Stimulated activated CD8-positive, alpha-beta memory T cell treated with anti-CD3 and anti-CD28 coated beads, Interleukin-12 subunit alpha, Interleukin-12 subunit beta, amount 100 ng/mL, for 1 hour (primary cell): ENCODE data around the gene MYH9.
A peak's percentile ranks its signal among the peaks of the same experiment; 100 is the strongest.
"Not testable (repeated sequence)": the region's sequence is repeated elsewhere in the genome, so short reads cannot be mapped to it uniquely, and the experiment has no call there.

Experiments
- DNase-seq: peaks from one replicate; pipeline ENCODE4 v3.0.0-alpha.2; 2020; ENCODE audit warnings: low read depth

Gene MYH9

DNA sequence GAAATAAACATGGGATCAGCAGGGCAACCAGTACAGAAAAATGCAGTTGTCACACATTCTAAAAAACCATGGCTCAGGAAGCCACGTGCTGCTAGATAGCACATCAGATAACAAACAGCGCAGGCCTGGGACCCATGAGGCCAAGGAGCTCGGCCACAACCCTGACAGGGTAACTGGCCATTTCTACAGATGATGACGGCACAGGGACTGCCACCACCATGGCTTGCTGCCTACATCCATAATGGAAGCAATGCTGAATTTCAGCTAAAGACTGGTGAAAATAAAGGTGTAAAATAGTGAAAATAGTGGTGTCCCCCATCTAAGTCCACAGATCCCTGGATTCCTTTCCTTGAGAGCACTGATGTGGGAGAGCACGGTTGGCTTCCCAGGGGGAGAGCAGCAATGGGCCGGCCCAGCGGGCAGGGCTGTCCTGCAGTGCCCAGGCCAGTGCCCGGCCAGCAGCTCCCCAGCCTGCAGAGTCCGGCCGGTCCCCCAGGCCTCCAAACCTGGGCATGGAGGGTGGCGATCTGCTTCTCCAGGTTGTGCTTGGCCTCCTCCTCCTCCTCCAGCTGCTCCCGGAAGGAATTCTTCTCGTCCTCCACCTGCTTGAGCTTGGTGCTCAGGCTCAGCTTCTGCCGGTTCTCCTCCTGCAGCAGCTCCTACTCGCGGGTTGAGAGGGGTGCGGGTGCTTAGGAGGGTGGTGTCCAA is 94.8 kb downstream of the MYH9 start:
- DNase-seq: no peak

DNA sequence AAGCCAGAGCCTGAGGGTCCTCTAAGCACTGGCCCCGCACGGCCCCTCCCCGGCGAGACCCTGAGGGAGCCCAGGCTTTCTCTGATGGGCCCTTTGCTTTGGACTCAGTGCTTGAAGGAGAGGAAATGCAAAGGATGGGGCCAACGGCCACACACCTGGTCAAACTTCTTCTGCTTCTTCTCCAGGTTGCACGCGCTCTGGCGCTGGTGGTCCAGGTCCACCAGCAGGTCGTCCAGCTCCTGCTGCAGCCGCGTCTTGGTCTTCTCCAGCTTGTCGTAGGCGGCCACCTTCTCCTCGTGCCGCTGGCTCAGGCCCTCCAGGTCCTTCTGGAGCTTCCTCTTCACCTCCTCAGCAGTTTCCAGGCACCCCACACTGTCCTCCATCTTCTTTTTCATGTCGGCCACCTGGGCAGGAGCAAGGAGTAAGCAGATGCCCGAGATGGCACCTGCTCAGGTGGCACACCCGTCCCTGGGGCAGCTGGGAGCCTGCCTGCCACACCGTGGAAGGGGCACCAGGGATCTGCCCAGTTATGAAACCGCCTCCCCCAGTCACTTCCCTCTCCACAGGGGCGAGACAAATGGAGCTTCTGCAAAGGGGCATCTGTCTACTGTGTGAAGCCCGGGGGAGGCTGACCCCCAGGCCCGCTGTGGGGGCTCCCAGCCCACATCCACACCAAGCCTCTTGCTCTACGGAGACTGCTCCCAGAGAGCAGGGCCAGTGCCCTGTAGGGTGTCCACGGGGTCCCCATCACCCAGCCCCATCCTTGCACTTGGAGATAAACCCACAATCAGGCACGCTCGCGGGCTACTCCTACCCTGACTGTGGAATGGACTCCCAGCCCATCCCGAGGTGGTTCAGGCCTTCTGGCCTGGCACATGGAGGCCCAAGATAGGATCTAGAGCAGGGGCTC is 95.7 kb downstream of the MYH9 start:
- no peak for DNase-seq

DNA sequence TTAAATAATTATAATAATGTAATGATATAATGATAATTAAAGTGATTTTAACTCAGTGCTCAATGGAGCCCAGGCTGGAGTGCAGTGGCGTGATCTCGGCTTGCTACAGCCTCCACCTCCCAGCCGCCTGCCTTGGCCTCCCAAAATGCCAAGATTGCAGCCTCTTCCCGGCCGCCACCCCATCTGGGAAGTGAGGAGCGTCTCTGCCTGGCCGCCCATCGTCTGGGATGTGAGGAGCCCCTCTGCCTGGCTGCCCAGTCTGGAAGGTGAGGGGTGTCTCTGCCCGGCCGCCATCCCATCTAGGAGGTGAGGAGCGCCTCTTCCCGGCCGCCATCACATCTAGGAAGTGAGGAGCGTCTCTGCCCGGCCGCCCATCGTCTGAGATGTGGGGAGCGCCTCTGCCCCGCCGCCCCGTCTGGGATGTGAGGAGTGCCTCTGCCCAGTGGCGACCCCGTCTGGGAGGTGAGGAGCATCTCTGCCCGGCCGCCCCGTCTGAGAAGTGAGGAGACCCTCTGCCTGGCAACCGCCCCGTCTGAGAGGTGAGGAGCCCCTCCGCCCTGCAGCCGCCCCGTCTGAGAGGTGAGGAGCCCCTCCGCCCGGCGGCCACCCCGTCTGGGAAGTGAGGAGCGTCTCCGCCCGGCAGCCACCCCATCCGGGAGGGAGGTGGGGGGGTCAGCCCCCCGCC is 97.2 kb downstream of the MYH9 start:
- DNase-seq: not testable (repeated sequence)

DNA sequence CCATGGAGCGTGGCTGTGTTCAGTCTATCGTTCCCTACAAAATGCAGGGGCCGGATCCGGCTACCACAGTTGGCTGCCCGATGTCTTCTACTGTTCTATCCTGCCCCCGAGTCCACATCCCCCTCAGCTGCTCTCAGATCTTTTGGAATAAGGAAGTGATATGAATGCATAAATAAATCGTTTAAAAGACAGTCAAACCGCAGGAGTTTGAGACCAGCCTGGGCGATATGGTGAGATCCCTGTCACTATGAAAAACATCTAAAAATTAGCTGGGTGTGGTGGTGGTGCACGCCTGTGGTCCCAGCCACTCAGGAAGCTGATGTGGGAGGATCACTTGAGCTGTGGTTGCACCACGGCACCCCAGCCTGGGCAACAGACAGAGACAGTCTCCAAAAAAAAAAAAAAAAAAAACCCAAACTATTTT is 97.8 kb downstream of the MYH9 start:
- peak; percentile 18 for DNase-seq

DNA sequence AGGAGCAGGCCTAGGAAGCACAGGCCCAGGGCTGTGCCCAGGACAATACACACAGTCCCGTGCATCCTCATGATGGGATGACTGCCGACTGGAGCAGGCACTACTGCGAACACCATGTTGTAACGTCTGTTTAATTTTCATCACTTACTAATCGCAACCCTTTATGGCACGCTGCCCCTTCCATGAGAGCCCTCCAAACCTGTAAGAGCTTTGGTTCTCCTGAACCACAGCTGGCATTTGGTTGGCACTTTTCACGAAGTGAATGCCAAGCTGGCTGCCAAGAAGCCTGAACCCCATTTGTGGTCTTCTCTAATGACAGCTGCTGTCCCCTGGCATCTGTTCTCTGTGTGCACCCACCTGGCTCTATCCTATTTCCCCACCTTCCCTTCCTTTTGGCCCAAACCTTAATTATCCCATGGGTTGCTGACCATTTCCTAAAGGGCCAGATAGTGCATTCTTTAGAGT is 98.3 kb downstream of the MYH9 start:
- no peak for DNase-seq

DNA sequence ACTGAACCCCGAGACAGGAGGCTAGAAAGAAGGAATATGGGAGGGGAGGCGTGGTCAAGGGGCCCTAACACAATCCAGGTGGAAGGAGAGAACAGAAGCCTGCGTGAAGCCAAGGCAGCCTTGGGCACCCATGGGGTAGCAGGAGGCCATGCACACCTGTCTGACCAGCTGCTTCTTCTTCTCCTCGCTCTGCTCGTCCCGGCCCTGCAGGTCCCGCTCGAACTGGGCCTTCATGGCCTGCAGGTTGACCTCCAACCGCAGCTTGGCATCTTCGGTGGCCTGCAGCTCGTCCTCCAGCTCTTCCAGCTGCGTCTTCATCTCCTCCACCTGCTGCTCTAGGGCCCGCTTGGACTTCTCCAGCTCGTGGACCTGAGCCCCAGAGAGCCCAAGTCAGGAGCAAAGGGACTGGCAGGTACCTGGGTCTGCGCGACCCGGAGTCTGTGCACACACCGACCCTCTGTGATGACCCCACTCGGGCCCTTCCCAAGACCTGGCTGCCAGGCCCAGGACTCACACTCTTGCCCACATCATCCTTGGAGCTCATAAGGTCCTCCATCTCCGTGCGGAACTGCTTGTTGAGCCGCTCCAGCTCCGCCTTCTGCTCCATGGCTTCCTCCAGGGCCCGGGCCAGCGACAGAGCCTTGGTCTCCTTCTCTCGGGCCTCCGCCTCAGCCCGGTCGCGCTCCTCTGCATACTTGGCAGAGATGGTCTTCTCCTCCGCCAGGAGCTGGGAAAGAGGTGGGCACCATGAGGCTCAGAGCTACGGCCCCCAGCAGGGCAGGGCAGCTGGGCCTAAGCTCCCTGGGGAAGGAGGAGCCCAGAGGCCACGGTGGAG is 99.0 kb downstream of the MYH9 start:
- DNase-seq: no peak

DNA sequence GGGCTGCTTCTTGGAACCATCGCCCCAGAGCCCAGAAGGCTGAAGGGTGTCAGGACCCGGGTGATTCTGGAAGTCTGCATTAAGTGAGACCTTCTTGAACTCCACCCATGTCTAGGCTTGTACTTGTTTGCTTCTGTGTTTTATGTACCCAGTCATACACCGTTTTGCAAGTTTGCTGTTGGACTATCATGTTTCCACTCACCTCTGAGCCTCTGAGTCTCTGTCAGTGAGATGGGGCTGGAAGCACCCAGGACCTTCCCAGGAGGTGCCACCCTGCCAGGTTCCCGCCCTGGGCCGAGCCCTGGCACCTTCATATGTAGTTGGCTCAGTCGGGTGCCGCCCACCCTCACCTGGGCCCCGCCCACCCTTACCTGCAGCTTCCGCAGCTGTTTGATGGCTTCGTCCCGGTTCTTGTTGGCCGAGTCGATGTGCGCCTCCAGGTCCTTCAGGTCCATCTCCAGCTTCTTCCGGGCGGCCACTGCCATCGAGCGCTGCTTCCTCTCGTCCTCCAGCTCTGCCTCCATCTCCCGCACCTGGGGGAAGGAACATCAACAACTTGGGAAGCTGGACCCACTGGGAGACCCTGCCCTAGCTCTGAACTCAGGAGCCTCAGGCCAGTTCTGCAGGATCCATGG is 99.8 kb downstream of the MYH9 start:
- DNase-seq: no peak

DNA sequence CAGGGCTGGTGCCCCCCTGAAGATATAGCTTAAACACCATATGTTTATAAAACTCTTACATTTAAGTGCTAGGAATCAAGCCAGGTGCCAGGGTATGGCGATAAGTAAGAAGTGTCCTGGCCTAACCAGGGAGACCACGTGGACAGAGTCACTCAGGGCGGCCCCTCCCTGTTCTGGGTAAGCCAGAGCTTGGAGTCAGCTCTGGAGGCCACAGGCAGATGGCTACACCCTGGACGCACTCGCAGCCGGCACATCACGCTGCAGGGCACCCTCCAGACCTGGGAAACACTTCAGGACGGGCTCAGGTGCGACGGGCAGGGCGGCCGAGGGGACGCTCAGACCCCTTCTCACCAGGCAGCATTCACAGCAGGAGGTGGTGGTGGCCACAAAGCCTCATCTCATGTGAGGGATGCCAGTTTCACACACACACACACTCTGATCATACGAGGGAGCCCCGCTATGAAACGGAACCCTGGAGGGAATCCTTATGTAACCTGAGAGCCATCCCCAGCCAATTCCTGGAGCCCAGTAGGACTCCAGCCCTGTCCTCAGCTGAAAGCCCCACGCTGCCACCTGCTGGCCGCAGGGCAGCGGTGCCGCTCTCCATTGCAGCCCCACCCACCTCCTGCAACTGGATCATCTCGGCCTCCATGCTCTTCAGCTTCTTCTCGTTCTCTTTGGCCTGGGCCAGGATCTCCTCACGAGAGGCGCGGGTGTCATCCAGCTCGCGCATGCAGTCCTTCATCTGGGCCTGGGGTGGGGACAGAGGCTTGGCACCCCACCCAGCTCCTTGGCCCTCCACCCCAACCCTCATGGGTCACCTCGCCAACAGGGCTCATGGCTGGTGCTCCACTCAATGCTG is 101.4 kb downstream of the MYH9 start:
- DNase-seq: peak; percentile 44

DNA sequence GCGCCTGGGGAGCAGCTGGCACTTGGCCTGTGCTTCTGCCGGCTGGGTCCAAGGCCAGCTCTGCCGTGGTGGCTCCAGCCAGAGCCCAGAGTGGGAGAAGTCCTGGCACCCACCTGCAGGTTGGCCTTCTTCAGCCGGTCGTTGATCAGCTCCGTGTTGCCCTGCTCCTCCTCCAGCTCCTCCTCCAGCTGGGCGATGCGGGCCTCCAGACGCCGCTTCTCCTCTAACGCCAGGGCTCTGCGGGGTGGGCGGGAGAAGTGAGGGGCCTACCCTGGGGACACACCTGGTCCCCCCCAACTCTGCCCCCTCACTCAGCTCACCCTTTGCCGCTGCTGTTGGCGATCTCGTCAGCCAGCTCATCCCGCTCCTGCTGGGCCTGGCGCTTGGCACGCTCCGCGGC is 102.2 kb downstream of the MYH9 start:
- DNase-seq: no peak

DNA sequence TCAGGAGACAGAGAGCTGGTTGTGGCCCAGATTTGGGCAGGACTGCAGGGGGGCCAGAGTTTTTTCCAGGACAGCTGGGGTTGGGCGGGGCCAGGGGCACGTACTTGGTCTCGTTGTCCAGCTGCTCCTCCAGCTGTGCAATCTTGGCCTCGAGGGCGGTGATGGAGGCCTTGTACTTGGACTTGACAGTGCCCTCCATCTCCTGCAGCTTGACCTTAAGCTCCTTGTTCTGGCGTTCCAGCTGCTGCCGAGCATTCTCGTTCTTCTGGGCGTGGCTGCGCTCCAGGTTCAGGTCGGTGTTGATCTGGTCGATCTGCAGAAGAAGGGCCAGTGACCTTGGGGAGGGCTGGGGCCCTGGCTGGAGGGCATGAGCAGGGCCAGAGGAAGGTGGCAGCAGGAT is 102.8 kb downstream of the MYH9 start:
- DNase-seq: no peak

DNA sequence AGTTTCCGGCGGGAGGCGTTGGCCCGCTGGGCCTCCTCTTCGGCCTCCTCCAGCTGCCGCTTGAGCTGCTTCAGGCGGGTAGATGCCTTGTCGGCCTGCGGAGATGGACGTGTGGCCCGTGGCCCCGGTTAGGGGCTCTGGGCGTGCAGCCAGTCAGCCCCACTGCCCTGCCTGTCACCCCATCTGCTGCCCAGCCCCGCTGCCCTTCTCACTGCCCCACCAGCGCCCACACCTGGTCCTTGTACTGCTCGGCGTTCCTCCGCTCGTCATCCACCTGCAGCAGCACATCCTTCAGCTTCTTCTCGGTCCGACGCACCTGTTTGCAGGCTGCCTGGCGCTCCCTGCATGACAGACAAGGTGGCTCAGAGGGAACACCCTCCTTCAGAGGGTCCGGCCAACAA is 103.6 kb downstream of the MYH9 start:
- no peak for DNase-seq

DNA sequence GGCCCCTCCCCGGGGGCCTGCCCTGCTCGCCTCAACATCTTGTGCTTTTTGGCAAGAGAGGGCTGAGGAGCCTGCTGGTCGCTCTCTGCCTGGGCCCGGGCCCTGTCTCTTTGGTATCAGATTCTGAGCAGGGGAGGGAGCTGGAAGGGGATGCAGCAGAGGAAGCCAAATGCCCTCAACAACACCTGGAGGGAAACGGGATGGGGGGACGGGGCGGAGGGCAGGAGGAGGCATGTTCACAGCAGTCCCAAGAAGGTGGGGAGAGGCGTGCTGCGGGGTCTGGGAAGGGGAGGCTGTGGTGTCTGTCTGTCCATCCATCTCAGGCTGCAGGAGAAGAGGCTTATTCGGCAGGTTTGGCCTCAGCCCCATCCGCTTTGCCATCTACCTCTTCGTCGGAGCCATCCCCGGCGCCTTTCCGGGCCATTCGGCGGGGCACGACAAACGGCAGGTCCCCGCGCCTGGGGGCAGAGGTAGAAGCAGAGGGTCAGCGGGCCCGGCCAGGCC is 105.4 kb downstream of the MYH9 start:
- no peak for DNase-seq

DNA sequence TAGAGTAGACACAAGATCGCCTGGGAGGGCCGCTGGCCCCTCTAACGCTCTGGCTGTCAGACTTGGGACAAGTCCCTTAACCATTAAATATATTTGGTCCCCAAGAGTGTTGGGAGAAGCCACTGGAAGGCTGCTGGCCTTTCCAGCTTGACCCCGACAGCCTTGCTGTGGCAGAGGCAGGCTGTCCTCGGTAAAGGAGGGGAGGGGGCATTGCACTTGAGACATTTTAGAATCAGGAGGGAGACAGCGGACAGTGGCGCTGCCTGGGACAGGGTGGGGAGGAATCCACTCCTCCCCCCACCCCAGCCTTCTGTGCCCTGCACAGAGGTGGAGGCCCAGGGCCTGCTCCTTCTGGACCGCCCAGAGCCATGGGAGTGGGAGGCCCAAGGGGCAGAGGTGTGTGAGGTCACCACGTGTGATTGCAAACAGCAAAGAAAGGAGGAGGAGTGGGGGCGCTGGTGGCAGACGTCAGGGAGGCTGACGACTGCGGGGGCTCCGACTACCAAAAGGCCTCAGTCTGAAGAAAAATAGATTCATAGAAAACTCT is 105.9 kb downstream of the MYH9 start:
- no peak for DNase-seq

DNA sequence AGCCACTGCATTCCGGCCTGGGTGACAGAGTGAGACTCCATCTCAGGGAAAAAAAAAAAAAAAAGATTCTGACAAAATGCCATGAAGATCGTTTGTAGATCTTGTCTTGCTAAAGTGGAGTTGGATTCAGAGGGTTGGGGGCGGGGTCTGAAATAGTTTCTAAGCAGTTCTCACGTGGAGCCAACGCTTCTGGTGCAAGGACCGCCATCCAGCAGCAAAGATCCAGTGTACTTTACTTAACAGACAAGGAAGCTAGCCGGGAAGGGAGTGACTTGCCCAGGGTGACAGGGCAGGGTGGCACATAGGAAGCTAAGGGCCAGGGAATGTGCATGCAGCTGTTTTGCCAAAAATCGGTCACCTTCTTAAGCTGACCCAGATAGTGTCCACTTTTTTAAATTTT is 107.4 kb downstream of the MYH9 start:
- DNase-seq: no peak

DNA sequence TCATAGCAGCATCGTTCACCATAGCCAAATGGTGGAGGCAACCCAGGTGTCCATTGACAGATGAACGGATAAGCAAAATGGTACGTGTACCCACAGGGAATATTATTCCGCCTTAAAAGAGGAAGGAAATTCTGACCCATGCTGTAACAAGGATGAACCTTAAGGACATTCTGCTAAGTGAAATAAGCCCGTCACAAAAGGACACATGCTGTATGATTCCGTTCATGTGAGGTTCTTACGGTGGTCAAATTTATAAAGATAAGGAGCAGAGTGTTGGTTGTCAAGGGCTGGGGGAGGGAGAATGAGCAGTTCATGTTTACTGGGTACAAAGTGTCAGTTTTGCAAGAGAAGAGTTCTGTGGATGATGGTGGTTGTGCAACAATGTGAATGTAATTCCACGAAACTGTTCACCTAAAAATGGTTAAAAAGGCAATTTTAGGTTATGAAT is 108.5 kb downstream of the MYH9 start:
- DNase-seq: no peak

DNA sequence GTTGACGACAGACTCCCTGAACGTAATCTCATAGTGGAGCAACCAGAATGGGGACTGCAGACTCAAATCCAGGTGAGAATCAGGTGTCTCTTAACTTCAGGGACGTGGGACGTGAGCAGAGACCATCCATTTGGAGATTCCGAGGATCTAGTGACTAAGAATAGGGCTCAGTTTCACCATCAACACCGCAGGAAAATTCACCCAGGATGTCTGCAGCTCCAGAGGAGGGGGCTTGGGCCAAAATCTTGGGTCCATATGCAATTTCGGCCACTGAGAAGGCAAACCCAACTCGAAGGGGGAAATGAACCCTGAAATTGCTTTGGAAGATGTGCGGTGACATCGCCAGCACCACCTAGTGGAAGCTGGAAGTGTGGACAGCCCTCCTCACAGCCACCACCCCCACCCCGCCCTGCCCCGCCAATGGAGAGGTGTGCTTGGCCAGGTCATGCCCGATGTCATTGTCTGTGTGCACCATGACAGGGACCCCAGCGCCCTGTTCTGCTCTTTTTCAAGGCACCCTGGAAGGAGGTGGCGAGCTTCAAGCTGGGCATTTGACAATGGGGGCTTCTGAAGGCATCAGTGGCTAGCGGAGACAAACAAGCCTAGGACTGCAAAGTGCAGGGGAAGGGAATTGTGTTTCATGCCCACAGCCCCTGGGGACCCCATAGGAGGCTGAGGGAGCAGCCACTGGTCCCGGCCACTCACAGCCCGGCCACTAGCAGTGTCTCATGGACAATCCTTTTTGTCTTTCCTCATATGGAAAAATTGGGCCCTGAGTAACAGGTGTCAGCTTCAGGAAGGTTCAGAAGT is 110.1 kb downstream of the MYH9 start:
- peak; percentile 26 for DNase-seq

DNA sequence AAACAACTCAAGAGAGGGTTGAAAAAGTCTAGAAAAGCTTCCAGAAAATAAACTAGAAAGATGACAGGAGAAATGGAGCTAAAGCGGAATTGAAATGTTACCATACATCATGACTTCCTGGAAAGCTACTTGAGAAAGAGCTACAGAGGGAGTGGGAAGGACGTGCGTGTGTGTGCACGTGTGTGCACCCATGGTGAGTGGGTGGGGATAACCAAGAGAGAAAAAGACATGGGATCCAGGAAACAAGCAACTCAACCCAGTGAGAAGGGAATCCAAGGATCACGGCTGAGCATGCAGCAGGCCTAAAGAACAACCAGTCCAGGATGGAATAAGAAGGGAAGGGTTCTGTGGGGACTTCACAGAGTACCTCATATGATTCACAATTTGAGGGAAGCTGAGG is 113.2 kb downstream of the MYH9 start:
- DNase-seq: no peak

DNA sequence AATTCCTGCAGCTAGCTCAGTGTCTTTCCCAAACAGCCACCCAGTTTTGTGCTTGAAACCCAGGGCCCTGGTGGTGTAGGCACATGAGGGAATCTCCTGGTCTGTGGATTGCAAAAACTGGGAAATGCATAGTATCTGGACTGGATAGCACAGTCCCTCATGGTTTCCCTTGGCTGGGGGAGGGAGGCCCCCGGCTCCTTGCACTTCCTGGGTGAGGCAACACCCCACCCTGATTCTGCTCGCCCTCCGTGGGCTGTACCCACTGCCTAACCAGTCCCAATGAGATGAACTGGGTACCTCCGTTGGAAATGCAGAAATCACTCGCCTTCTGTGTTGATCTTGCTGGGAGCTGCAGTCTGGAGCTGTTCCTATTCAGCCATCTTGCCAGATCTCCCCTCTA is 115.8 kb downstream of the MYH9 start:
- not testable (repeated sequence) for DNase-seq

DNA sequence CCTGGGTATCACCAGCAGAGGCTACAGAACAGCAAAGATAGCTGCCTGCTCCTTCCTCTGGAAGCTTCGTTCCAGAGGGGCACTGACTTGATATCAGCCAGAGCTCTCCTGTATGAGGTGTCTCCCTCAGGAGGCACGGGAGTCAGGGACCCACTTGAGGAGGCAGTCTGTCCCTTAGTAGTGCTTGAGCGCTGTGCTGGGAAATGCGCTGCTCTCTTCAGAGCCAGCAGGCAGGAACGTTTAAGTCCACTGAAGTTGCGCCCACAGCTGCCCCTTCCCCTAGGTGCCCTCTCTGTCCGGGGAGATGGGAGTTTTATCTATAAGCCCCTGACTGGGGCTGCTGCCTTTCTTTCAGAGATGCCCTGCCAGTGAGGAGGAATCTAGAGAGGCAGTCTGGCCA is 116.5 kb downstream of the MYH9 start:
- DNase-seq: not testable (repeated sequence)
